HG02571 (cell line): ENCODE results near the gene FASTK.

Experiments
- ATAC-seq: cut with Tn5 transposase; IDR thresholded peaks from one replicate; pipeline ENCODE4 v1.9.1; 2021; ENCODE audit warnings: mild to moderate bottlenecking, moderate library complexity; ENCODE audit not compliant: unreplicated experiment

The FASTK gene

DNA sequence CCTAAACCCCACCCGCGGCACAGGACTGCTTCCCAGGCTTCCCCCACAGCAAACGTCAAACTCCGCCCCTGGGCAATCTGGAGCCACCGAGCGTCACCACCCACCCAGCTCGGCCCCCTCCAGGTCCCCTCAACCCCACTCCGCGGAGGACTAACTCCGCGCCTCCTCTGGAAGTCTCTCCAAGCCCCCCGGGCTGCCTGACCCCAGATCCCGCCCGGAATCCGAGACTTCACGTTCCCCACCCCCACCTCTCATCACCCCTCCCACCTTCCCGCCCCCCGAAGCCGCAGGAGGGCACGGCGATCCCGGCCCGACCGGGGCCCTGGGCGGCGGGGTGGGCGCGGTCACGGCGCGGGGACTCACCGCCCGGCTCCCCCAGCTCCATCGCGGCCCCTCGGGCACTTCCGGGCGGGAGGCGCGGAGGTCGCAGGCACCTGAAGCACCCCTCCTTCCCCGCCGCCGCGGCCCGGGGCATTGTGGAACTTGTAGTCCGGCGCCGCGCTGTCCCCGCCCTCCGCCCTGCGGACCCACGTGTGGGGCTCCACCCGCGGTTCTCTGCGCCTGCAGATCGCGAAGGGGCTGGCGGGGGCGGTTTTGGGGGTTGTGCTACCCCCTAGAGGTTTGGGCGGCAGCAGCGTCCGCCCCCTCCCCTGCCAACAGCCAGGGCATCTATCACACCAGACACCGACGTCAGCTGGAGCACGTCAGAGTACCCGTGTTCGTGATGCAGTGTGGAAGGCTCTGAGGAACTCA, 2.6 kb upstream of the FASTK start, which contains the start of gene TMUB1:
Gene TMUB1 (minus strand): TSS at position 423 of the 753 bp plus-strand sequence. CDS start 930 bp downstream, outside the sequence.
- peak; percentile 42 for ATAC-seq

- no peak for ATAC-seq
Measured at GRCh38 chr7:151082141-151083070, 1.8 kb upstream of the FASTK start.

DNA sequence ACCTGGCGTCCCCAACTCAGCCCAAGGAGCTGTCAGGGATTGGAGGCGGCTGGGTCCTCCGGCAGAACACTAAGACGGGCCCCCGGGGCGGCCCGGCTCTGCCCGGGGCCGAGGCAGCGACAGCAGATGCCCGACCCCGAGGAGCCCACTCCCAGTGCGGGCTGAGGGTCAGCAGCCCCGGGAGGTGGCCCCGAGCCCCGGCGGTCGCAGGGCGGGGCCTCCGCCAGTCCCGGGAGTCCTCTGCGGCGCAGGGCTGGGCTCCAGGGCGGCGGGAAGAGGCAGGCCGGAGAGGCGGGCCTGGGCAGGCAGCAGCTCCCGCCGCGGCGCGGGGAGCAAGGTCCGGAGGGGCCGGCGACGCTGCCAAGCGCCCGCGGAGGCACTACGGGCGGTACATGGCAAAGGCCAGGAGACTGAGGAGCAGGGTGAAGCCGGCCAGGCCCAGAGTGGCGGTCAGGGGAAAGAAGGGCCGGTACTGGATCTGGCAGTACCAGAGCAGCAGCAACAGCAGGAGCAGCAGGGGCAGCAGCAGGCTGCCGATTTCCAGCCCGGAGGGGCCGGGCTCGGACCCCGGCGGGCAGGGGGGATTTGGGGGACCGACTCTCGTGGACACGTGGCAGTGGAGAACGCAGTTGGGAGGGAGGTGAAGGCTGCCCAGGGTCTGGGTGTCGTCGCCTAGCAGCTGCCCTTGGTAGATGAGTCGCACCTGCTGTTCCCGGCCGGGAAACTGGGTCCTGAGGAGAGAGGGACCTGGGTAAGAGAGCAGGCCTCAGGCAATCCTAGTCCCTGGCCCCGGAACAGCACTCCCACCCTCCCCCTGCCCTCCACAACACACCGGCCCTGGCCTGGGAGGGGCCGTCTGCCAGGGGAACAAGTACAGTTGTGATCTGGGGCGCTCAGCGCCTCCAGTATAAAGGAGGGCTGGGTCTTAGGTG, 827 bp upstream of the FASTK start:
- ATAC-seq: no peak

- ATAC-seq: peak; percentile 2
Measured at GRCh38 chr7:151080067-151080521, 515 bp downstream of the FASTK start.

DNA sequence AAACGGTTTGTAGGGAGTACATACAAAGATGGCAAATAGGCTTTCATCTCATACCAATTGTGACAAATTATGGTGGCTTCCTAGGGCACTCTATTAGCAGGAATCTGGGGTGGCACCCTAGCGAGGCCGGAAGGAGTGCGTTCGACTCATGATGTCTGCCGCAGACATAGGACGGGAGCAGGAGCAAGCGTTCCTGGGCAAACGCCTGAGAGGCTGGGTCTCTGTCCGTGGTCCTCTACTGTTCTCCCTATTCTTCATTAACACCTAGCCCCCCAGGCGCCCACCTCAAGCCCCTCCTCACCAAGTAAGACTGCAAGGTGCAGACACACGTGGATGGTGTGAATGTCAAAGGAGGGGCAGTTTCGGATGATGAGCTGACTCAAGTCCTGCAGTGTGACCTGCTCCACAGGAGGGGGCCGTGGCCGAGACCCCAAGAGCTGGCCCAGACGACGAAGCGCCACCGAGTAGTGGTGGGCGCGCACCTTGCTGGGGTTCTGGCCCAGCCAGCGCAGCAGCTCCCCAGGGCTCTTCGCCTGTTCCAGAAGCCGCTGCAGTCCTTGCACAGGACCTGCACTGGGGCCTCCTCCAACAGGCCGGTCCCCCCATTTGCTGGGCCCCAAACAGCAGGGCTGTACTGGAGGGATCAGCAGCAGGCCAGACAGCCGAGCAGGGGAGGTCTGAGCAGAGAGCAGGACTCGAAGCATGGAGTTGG, 1.3 kb downstream of the FASTK start:
- no peak for ATAC-seq

- ATAC-seq: no peak
Measured at GRCh38 chr7:151078233-151079040, 2.2 kb downstream of the FASTK start.

- no peak for ATAC-seq
Measured at GRCh38 chr7:151077705-151078232, 2.8 kb downstream of the FASTK start.

DNA sequence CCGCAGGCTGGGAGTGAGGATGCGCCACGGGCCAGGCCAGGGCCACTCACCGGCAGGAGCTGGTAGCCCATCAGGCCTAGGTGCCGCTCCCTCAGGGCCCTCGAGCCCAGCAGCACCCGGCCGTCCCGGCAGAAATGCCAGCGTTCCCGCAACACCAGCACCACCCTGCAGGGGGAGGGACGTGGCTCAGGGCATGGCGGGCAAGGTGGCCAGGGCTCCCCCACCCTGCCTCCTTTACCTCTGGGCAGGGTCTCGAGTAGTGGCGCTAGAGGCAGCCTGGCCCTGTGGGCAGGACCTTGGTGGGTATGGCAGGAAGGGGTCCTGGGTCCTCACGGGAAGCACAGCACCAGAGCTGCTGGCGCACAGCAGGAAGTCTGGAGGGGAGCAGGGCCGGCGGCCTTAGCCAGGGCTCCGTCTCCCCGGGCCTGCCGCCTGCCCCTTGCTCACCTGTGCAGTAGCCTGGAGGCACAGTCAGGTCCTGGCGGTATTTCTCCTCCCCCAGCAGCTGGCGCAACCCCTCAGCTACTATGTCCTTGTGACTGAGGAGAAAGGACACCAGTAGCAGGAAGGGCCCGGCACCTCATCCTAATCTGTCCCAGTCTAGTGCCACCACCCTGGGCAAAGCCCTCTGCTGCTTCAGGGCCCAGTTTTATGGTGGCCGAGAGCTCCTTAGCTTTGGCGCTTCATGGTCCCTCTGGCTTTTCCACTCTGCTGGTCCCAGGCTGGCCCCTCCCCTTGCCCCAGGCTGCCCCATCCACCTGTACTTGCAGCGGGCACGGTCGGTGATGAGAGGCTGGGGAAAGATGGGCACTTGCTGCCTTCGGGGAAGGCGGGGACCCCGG, 3.5 kb downstream of the FASTK start:
- ATAC-seq: no peak

DNA sequence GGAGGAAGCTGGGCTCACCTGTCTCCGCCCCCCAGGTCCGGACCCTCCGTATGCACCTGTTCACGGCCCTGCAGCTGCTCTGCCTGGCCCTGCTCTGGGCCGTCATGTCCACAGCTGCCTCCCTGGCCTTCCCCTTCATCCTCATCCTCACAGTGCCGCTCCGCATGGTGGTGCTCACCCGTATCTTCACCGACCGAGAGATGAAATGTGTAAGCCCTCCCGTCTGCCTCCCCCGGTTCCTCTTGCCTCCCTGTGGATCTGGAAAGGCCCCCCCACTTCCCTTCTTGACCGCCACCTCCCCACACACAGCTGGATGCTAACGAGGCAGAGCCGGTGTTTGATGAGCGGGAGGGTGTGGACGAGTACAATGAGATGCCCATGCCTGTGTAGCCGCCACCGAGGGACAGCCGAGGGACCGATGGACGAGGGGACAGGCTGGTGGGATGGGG, 4.6 kb downstream of the FASTK start:
- no peak for ATAC-seq

- no peak for ATAC-seq
Measured at GRCh38 chr7:151075662-151075971, 5.0 kb downstream of the FASTK start.

DNA sequence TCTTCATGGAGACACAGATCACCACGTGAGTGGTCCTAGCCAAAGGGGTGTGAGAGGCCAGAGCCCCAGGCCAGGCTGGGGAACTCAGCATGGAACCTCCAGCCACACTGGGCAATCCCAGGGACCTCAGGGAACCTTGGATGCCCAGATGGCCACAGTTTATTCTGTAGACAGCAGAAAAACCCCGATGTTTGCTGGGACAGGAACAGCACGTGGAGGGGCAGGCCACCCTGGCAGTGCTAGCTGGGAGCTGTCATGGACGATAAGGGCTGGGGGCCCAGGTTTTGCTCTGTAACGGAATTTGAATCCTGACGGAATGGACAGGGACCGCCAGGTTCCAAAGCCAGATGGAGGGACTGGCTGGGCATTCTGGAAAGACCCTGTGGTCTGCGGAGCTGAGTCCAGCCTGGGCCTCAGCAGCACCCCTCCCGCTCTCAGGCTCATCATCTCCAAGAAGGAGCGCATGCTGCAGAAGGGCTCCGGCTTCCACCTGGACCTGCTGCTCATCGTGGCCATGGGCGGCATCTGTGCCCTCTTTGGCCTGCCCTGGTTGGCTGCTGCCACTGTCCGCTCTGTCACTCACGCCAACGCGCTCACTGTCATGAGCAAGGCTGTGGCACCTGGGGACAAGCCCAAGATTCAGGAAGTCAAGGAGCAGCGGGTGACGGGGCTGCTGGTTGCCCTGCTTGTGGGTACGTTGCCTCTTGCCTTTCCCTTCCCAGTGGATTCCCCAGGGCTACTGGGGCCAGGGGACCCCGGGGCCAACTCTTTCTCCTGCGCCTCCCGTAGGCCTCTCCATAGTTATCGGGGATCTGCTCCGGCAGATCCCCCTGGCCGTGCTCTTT, 5.6 kb downstream of the FASTK start:
- no peak for ATAC-seq

DNA sequence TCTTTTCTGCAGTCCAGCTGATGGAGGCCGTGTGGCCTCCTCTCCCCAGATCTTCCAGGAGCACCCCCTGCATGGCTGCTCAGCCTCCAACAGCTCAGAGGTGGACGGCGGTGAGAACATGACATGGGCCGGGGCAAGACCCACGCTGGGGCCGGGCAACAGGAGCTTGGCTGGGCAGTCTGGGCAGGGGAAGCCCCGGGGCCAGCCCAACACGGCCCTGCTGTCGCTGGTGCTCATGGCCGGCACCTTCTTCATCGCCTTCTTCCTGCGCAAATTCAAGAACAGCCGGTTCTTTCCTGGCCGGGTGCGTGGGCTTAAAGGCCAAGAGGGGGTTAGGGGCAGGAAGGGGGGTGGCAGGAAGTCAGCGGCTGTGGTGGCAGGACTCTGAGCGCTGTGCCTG, 6.6 kb downstream of the FASTK start:
- ATAC-seq: no peak

GRCh38 chr7:151071032-151071866, 9.4 kb downstream of the FASTK start:
- no peak for ATAC-seq

DNA sequence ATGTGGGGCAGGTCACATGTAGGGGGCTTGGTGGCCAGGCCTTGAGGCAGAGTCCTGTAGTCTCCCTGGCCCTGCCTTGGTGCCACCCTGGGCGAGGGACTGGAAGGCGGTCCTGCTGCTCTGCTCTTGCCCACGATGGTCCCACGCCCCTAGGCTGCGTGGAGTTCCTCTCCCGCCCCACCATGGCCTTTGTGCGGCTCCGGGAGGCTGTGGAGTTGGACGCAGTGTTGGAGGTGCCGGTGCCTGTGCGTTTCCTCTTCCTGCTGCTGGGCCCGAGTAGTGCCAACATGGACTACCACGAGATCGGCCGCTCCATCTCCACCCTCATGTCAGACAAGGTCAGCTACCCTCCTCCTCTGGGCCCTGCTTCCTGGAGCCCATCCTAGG, 10.0 kb downstream of the FASTK start:
- no peak for ATAC-seq

DNA sequence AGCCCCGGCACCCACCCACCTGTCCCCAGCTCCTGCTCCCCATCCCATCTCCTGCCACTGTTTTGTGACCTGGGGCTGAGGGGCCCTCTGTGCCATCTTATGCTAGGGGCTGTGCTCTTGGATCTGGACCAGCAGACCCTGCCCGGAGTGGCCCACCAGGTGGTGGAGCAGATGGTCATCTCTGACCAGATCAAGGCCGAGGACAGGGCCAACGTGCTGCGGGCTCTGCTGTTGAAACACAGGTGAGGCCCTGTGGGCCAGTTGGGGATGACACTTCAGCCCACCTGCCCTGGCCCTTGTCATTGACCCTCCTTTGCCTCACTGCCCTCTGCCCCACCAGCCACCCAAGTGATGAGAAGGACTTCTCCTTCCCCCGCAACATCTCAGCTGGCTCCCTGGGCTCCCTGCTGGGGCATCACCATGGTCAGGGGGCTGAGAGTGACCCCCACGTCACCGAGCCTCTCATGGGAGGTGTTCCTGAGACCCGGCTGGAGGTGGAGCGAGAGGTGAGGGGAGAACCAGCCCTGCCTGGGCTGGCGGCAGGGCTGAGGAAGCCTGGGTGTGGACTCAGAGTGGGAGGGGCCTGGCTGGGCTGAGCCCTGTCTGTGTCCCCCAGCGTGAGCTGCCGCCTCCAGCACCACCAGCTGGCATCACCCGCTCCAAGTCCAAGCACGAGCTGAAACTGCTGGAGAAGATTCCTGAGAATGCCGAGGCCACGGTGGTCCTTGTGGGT, 10.6 kb downstream of the FASTK start:
- no peak for ATAC-seq
